AG10803 (cell line): ENCODE data around the gene PDE6A.
A peak's percentile ranks its signal among the peaks of the same experiment; 100 is the strongest.

Experiments used
- DNase-seq: peaks from one replicate; pipeline ENCODE4 v3.0.0; 2010; ENCODE audit warnings: low read depth
- H3K4me3 ChIP-seq: 2 replicates; pipeline ENCODE4 v1.5.1; 2011; ENCODE audit warnings: mild to moderate bottlenecking, low read length, control low read depth
- TF ChIP-seq, protein P1 (sequence below): conservative IDR thresholded peaks from 2 replicates; pipeline ENCODE4 v1.5.1; 2011; ENCODE audit warnings: mild to moderate bottlenecking, low read length, control low read depth, inconsistent platforms

The PDE6A gene

DNA sequence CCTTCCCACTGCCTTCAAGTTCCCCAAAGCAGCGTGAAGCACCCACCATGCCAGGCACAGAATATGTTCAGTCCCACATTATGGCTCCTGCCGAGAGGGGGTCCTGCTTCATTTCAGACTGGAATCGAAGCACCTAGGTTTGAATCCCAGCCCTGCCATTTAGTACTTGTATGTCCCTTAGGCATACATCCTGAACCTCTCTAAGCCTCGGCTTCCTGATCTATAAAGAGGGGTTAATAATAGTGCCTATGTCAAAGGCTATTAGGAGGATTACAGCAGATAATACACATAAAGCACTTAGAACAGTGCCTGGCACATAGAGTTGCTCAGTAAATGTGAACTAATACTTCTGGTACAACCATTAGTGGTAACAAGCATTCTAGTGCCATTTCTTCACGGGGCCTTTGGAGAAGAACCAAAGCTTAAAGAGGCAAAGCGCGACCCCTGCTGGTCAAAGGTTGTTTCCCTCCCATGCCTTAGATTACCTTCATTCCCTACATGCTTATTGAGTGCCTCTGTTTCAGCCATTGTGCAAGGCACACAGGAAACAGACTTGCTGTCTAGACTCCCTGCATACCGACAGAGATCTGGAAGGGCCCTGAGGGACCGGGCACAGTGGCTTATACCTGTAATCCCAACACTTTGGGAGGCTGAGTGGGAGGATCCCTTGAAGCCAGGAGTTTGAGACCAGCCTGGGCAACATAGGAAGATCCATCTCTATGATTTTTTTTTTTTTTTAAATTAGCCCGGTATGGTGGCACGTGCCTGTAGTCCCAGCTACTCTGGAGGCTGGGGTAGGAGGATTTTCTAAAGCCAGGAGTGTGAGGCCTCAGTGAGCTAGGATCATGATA is 116.2 kb downstream of the PDE6A start:
- TF ChIP-seq, protein P1, sequence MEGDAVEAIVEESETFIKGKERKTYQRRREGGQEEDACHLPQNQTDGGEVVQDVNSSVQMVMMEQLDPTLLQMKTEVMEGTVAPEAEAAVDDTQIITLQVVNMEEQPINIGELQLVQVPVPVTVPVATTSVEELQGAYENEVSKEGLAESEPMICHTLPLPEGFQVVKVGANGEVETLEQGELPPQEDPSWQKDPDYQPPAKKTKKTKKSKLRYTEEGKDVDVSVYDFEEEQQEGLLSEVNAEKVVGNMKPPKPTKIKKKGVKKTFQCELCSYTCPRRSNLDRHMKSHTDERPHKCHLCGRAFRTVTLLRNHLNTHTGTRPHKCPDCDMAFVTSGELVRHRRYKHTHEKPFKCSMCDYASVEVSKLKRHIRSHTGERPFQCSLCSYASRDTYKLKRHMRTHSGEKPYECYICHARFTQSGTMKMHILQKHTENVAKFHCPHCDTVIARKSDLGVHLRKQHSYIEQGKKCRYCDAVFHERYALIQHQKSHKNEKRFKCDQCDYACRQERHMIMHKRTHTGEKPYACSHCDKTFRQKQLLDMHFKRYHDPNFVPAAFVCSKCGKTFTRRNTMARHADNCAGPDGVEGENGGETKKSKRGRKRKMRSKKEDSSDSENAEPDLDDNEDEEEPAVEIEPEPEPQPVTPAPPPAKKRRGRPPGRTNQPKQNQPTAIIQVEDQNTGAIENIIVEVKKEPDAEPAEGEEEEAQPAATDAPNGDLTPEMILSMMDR: peak; percentile 92
- DNase-seq: peak; percentile 94
- no peak overlapping the region for H3K4me3 ChIP-seq

DNA sequence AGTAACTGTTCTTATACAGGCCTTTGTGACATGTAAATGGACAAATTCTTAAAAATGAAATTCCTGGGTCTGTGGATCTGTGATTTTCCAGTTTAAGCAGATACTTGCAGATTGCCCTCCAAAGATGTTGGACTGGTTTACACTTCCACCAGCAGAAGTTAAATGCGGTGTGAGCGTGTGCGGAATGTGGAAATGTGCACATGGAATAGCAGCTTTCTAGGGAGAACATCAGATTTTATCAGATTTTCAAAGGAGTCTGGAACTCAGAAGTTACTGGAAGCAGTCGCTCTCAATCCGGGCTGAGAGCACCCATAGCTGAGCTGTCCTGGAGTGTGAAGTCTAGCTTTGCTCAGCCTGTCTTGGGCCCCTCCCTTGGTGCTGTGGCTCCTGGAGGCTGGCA is 117.0 kb downstream of the PDE6A start:
- TF ChIP-seq, protein P1: no peak

GRCh38 chr5:149827086-149827485 is 117.5 kb downstream of the PDE6A start:
- H3K4me3 ChIP-seq: no peak overlapping the region
- TF ChIP-seq, protein P1: no peak
- DNase-seq: no peak

More for the DNA sequence above, 117.0 kb downstream of the PDE6A start:
- no peak for DNase-seq
- H3K4me3 ChIP-seq: no peak overlapping the region

DNA sequence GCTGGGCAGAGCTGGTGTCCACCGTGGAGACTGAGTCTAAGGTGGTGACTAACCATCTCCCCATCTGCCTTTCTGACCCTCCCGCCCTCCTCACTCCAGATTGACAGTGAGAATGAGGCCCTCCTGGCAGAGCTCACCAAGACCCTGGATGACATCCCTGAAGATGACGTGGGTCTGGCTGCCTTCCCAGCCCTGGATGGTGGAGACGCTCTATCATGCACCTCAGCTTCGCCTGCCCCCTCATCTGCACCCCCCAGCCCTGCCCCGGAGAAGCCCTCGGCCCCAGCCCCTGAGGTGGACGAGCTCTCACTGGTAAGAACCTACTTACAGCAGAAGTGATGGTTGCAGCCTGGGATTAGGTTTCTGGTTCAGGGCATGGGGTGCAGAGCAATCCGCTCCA is 118.0 kb downstream of the PDE6A start:
- TF ChIP-seq, protein P1: no peak
- no peak for DNase-seq
- no peak overlapping the region for H3K4me3 ChIP-seq

- TF ChIP-seq, protein P1: no peak
- no peak for DNase-seq
- H3K4me3 ChIP-seq: no peak overlapping the region
Measured at GRCh38 chr5:149824846-149825245, 119.7 kb downstream of the PDE6A start.

DNA sequence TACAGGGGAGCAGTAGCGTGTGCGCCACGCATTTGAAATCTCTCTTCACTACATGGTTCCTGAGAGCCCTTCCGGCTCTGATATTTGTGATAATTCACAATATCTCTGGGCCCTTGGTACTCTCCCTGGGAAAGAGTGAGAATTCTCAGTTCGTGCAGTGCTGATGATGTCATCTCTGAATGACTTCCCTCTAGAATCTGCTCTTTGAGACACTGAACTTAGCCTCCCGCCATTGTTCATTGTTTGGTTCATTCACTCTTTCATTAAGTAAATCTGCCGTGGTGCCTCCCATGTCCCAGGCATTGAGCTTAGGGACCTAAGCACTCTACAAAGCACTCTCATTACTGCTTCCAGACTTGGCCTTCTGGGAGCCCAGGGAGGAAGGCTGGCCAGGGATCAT is 120.5 kb downstream of the PDE6A start:
- TF ChIP-seq, protein P1: no peak
- DNase-seq: no peak
- H3K4me3 ChIP-seq: no peak overlapping the region

DNA sequence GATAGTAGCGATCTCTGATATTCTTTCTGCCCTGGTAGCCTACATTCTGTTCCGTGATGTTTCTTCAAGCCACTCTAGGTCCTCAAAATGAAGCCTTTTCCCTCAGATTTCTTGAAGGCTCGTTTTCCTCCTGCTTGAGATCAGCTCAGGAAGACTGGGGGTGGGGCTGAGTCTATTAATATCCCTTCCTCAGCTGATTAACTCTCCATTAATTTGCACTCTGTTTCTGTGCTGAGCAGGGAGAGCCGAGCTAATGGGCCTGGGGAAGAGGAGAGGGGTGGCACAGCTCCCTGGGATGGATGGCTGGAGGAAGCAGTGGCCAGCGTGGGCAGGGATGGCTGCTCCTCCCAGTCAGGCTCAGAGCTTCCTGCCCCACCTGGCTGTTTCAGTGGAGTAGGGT is 121.2 kb downstream of the PDE6A start:
- no peak for DNase-seq
- H3K4me3 ChIP-seq: no peak overlapping the region
- TF ChIP-seq, protein P1: no peak
